HG02571 (cell line): Measurements from ENCODE around the gene CAMK1D.

Source experiments
- ATAC-seq: cut with Tn5 transposase; IDR thresholded peaks from one replicate; pipeline ENCODE4 v1.9.1; 2021; ENCODE audit warnings: mild to moderate bottlenecking, moderate library complexity; ENCODE audit not compliant: unreplicated experiment

CAMK1D gene

GRCh38 chr10:12589291-12589690 is 239.9 kb downstream of the CAMK1D start:
- ATAC-seq: no peak

GRCh38 chr10:12589791-12590190 is 240.4 kb downstream of the CAMK1D start:
- ATAC-seq: no peak

GRCh38 chr10:12590675-12591659 is 241.6 kb downstream of the CAMK1D start:
- ATAC-seq: no peak

- no peak for ATAC-seq
Measured at GRCh38 chr10:12592967-12593366, 243.6 kb downstream of the CAMK1D start.

- ATAC-seq: no peak
Measured at GRCh38 chr10:12594448-12594944, 245.1 kb downstream of the CAMK1D start.

- ATAC-seq: no peak
Measured at GRCh38 chr10:12595936-12596576, 246.7 kb downstream of the CAMK1D start.

GRCh38 chr10:12597176-12597575 is 247.8 kb downstream of the CAMK1D start:
- no peak for ATAC-seq

- ATAC-seq: no peak
Measured at GRCh38 chr10:12597788-12598765, 248.7 kb downstream of the CAMK1D start.

GRCh38 chr10:12600652-12601051 is 251.3 kb downstream of the CAMK1D start:
- no peak for ATAC-seq

- ATAC-seq: no peak
Measured at GRCh38 chr10:12602521-12602920, 253.2 kb downstream of the CAMK1D start.

GRCh38 chr10:12603766-12604470 is 254.6 kb downstream of the CAMK1D start:
- ATAC-seq: no peak

- peak; percentile 58 for ATAC-seq
Measured at GRCh38 chr10:12605580-12606405, 256.4 kb downstream of the CAMK1D start.

GRCh38 chr10:12606461-12606860 is 257.1 kb downstream of the CAMK1D start:
- peak; percentile 4 for ATAC-seq

GRCh38 chr10:12608761-12609160 is 259.4 kb downstream of the CAMK1D start:
- ATAC-seq: no peak

GRCh38 chr10:12609435-12609834 is 260.1 kb downstream of the CAMK1D start:
- ATAC-seq: no peak

- ATAC-seq: no peak
Measured at GRCh38 chr10:12613136-12613535, 263.8 kb downstream of the CAMK1D start.

GRCh38 chr10:12614177-12614995 is 265.0 kb downstream of the CAMK1D start:
- no peak for ATAC-seq
